Smooth muscle cell (in vitro differentiated cells): ENCODE measurements around the gene MAD1L1. TPM values are rescaled to one million over a fixed set of nuclear protein-coding genes. Genes with fewer than 3 reads are reported as not detected.

Experiments
- DNase-seq: peaks from one replicate; lab custom pipeline; 2025; ENCODE audit not compliant: unreplicated experiment; lab: John Stamatoyannopoulos, UW
- H2AFZ ChIP-seq: fragments of 200-600 bp; sonication (generic); 2 replicates; pipeline ENCODE4 v1.6.0; 2016; ENCODE audit warnings: antibody characterized with exemption, low read depth, mild to moderate bottlenecking
- H3F3A ChIP-seq: fragments of 200-600 bp; sonication (generic); 2 replicates; pipeline ENCODE4 v1.6.0; 2017; ENCODE audit warnings: antibody characterized with exemption, low read depth
- H3K27ac ChIP-seq: fragments of 200-600 bp; sonication (generic); 2 replicates; pipeline ENCODE4 v1.5.1; 2016; ENCODE audit warnings: low read depth, mild to moderate bottlenecking
- H3K27me3 ChIP-seq: fragments of 200-600 bp; sonication (generic); 2 replicates; pipeline ENCODE4 v1.6.1; 2016; ENCODE audit warnings: low read depth, mild to moderate bottlenecking
- H3K36me3 ChIP-seq: fragments of 200-600 bp; sonication (generic); 2 replicates; pipeline ENCODE4 v1.5.1; 2016; ENCODE audit warnings: low read depth
- H3K4me1 ChIP-seq: fragments of 200-600 bp; sonication (generic); 2 replicates; pipeline ENCODE4 v1.5.1; 2016; ENCODE audit warnings: low read depth
- H3K4me2 ChIP-seq: fragments of 200-600 bp; sonication (generic); 2 replicates; pipeline ENCODE4 v1.6.0; 2016; ENCODE audit warnings: mild to moderate bottlenecking
- H3K4me3 ChIP-seq: fragments of 200-600 bp; sonication (generic); 2 replicates; pipeline ENCODE4 v1.5.1; 2016; ENCODE audit warnings: mild to moderate bottlenecking
- H3K79me2 ChIP-seq: fragments of 200-600 bp; sonication (generic); 2 replicates; pipeline ENCODE4 v1.6.0; 2016; ENCODE audit warnings: low read depth, mild to moderate bottlenecking
- H3K9ac ChIP-seq: fragments of 200-600 bp; sonication (generic); 2 replicates; pipeline ENCODE4 v1.6.0; 2016; ENCODE audit warnings: low read depth
- H3K9me3 ChIP-seq: fragments of 200-600 bp; sonication (generic); replicated peaks from 2 replicates; pipeline ENCODE4 v1.5.1; 2016; ENCODE audit warnings: low read depth
- H4K20me1 ChIP-seq: fragments of 200-600 bp; sonication (generic); 2 replicates; pipeline ENCODE4 v1.6.0; 2016; ENCODE audit warnings: low read depth
- CTCF ChIP-seq: fragments of 200-600 bp; sonication (generic); IDR thresholded peaks from 2 replicates; pipeline ENCODE4 v1.5.1; 2017; ENCODE audit warnings: borderline replicate concordance, mild to moderate bottlenecking, antibody characterized with exemption; ENCODE audit not compliant: insufficient read depth, poor library complexity, severe bottlenecking
- WGBS: methylation state at CpG from one replicate; pipeline ENCODE4 v1.1.7; 2016; ENCODE audit warnings: low lambda C conversion rate; 5-methylcytosine and 5-hydroxymethylcytosine counted together
- polyA plus RNA-seq: library from polyadenylated mRNA; unstranded; fragments of >200 nt; fragmentation: Nextera tagmentation; extraction: Ambion mirVana; gene quantifications from 2 replicates; pipeline ENCODE4 v1.2.1, GENCODE V29; 2016
- total RNA-seq: library from RNA; depleted of rRNA; stranded (reverse); fragments of >200 nt; gene quantifications from 2 replicates; pipeline ENCODE4 v1.2.3, GENCODE V29; 2014

MAD1L1 gene
- total and polyA plus RNA-seq, 2 experiments from 2014 or later, result 33.4 to 60.7 TPM

- H2AFZ ChIP-seq, result no peak overlapping the region
- WGBS, result 95% methylated on average over 38 of the region's 38 CpGs
- no peaks in the 10 kb centered on the region for H3K27me3 ChIP-seq
- H3K79me2 ChIP-seq, result no peaks in the 10 kb centered on the region
- peaks cover 5% of the 10 kb centered on the region for H4K20me1 ChIP-seq
- H3K9ac ChIP-seq, result no peak overlapping the region
- DNase-seq, result no peak
- no peaks in the 10 kb centered on the region for H3F3A ChIP-seq
- H3K9me3 ChIP-seq, result no peaks in the 10 kb centered on the region
- no peak for TF ChIP-seq CTCF
- H3K36me3 ChIP-seq, result no peaks in the 10 kb centered on the region
- no peak overlapping the region for H3K4me3 ChIP-seq
- no peaks in the 10 kb centered on the region for H3K4me1 ChIP-seq
- H3K4me2 ChIP-seq, result no peak overlapping the region
- H3K27ac ChIP-seq, result no peak overlapping the region
Observed at GRCh38 chr7:1873857-1874589, 358.7 kb downstream of the MAD1L1 start.

GRCh38 chr7:1873421-1873820, 359.3 kb downstream of the MAD1L1 start:
- Histone ChIP-seq H2AFZ (no peak overlapping the region), H3K79me2 (no peaks in the 10 kb centered on the region), H3F3A (no peaks in the 10 kb centered on the region), H3K36me3 (no peaks in the 10 kb centered on the region), H4K20me1 (peaks cover 5% of the 10 kb centered on the region), H3K4me2 (no peak overlapping the region), H3K27ac (no peak overlapping the region), H3K9ac (no peak overlapping the region), H3K4me1 (no peaks in the 10 kb centered on the region), H3K4me3 (no peak overlapping the region), H3K27me3 (no peaks in the 10 kb centered on the region), H3K9me3 (no peaks in the 10 kb centered on the region)
- 100% methylated on average over 6 of the region's 13 CpGs for WGBS
- TF ChIP-seq CTCF, result no peak
- no peak for DNase-seq

GRCh38 chr7:1873070-1873405, 359.7 kb downstream of the MAD1L1 start:
- Histone ChIP-seq H3K36me3 (no peaks in the 10 kb centered on the region), H3K9ac (no peak overlapping the region), H2AFZ (no peak overlapping the region), H3K4me2 (no peak overlapping the region), H3K4me3 (no peak overlapping the region), H3K9me3 (no peaks in the 10 kb centered on the region), H3K27me3 (no peaks in the 10 kb centered on the region), H4K20me1 (peaks cover 5% of the 10 kb centered on the region), H3K4me1 (no peaks in the 10 kb centered on the region), H3K27ac (no peak overlapping the region), H3F3A (no peaks in the 10 kb centered on the region), H3K79me2 (no peaks in the 10 kb centered on the region)
- DNase-seq, result no peak
- 87% methylated on average over 12 of the region's 12 CpGs for WGBS
- no peak for TF ChIP-seq CTCF
